IMR-90 (cell line): ENCODE results near the gene NAB1. TPM values are rescaled to one million over a fixed set of nuclear protein-coding genes. Genes with fewer than 3 reads are reported as not detected.

ENCODE experiments used
- ATAC-seq: fragments of 200-7000 bp; cut with Tn5 transposase; 2 replicates; pipeline ENCODE4 v1.9.1; 2020; ENCODE audit warnings: low read depth, mild to moderate bottlenecking, moderate library complexity
- BruUV-seq: library from RNA; stranded (reverse); fragments of 400-500 nt; replicated peaks from 2 replicates; lab custom pipeline; 2021; lab: Mats Ljungman, UMichigan
- CTCF ChIA-PET: fragments of 300-600 bp; formaldehyde crosslinking; extraction: SDS; loops from one replicate; lab custom pipeline; 2021; ENCODE audit warnings: antibody characterized with exemption; lab: Yijun Ruan, JAX
- POLR2A ChIA-PET: fragments of 300-600 bp; sonication (Branson Sonifier 250); formaldehyde crosslinking; loops from one replicate; lab custom pipeline; 2022; ENCODE audit warnings: antibody characterized with exemption; ENCODE audit not compliant: unreplicated experiment; lab: Charles Lee
- DNase-seq: peaks from one replicate; pipeline ENCODE4 v3.0.0; 2013
- H2AFZ ChIP-seq: replicated peaks from 2 replicates; pipeline ENCODE3; 2013; ENCODE audit warnings: low read length, mild to moderate bottlenecking; ENCODE audit not compliant: poor library complexity
- H2AK5ac ChIP-seq: 2 replicates; pipeline ENCODE4 v1.6.1; 2013; ENCODE audit warnings: low read depth, low read length, inconsistent platforms
- H2AK9ac ChIP-seq: replicated peaks from 2 replicates; pipeline ENCODE3; 2013; ENCODE audit warnings: mild to moderate bottlenecking, low read depth, low read length, moderate library complexity; ENCODE audit not compliant: poor library complexity
- H2BK120ac ChIP-seq: 2 replicates; pipeline ENCODE4 v1.6.1; 2013; ENCODE audit warnings: low read depth, low read length, inconsistent platforms
- H2BK15ac ChIP-seq: 3 replicates; pipeline ENCODE4 v1.6.1; 2013; ENCODE audit warnings: low read depth, low read length, inconsistent platforms
- H2BK20ac ChIP-seq: 2 replicates; pipeline ENCODE4 v1.6.1; 2013; ENCODE audit warnings: low read depth, mild to moderate bottlenecking, inconsistent platforms, low read length, moderate library complexity
- H2BK5ac ChIP-seq: 2 replicates; pipeline ENCODE4 v1.6.1; 2013; ENCODE audit warnings: mild to moderate bottlenecking, low read depth, low read length, inconsistent platforms; ENCODE audit not compliant: poor library complexity, severe bottlenecking
- H3K14ac ChIP-seq: replicated peaks from 2 replicates; pipeline ENCODE4 v1.6.1; 2013; ENCODE audit warnings: low read depth, low read length, inconsistent platforms
- H3K18ac ChIP-seq: 2 replicates; pipeline ENCODE4 v1.6.1; 2013; ENCODE audit warnings: low read depth, low read length, control low read depth
- H3K23ac ChIP-seq: 2 replicates; pipeline ENCODE4 v1.6.1; 2013; ENCODE audit warnings: low read depth, low read length, inconsistent platforms
- H3K27ac ChIP-seq: 2 replicates; pipeline ENCODE4 v1.5.1; 2013; ENCODE audit warnings: mild to moderate bottlenecking, control low read depth, low read length; ENCODE audit not compliant: insufficient read depth
- H3K27me3 ChIP-seq: 2 replicates; pipeline ENCODE4 v1.6.1; 2013; ENCODE audit warnings: low read length; ENCODE audit not compliant: control insufficient read depth, insufficient read depth
- H3K36me3 ChIP-seq: 2 replicates; pipeline ENCODE4 v1.6.1; 2013; ENCODE audit warnings: low read length, mixed read lengths; ENCODE audit not compliant: control insufficient read depth, insufficient read depth
- H3K4ac ChIP-seq: 2 replicates; pipeline ENCODE4 v1.6.1; 2013; ENCODE audit warnings: low read depth, low read length, inconsistent platforms
- H3K4me1 ChIP-seq: 2 replicates; pipeline ENCODE4 v1.6.1; 2013; ENCODE audit warnings: low read length, mixed read lengths; ENCODE audit not compliant: control insufficient read depth, insufficient read depth
- H3K4me2 ChIP-seq: 2 replicates; pipeline ENCODE4 v1.6.1; 2013; ENCODE audit warnings: low read depth, mild to moderate bottlenecking, control low read depth, low read length, moderate library complexity
- H3K4me3 ChIP-seq: 2 replicates; pipeline ENCODE4 v1.5.1; 2013; ENCODE audit warnings: low read depth, mild to moderate bottlenecking, control low read depth, low read length, moderate library complexity; ENCODE audit not compliant: insufficient read depth
- H3K56ac ChIP-seq: 2 replicates; pipeline ENCODE4 v1.6.1; 2013; ENCODE audit warnings: low read length, inconsistent platforms; ENCODE audit not compliant: insufficient read depth; ENCODE audit errors: extremely low read depth
- H3K79me1 ChIP-seq, 2 experiments: 2 replicates each; pipeline ENCODE4 v1.6.1; 2013; ENCODE audit warnings: low read length in 2 of 2, inconsistent platforms in 1 of 2, low read depth in 1 of 2
- H3K9ac ChIP-seq: 2 replicates; pipeline ENCODE4 v1.6.1; 2013; ENCODE audit warnings: low read depth, low read length, control low read depth
- H3K9me1 ChIP-seq: 2 replicates; pipeline ENCODE4 v1.6.1; 2013; ENCODE audit warnings: low read length, inconsistent platforms; ENCODE audit not compliant: insufficient read depth
- H3K9me3 ChIP-seq: 2 replicates; pipeline ENCODE4 v1.6.1; 2013; ENCODE audit warnings: low read length; ENCODE audit not compliant: control insufficient read depth, insufficient read depth
- H4K20me1 ChIP-seq: 2 replicates; pipeline ENCODE4 v1.6.1; 2013; ENCODE audit warnings: low read length, inconsistent platforms; ENCODE audit not compliant: insufficient read depth
- H4K5ac ChIP-seq: 2 replicates; pipeline ENCODE4 v1.6.1; 2013; ENCODE audit warnings: mild to moderate bottlenecking, low read depth, low read length, control low read depth
- H4K8ac ChIP-seq, 2 experiments: 2 replicates each; pipeline ENCODE4 v1.6.1; 2013; ENCODE audit warnings: low read depth in 2 of 2, low read length in 2 of 2, control low read depth in 1 of 2, inconsistent platforms in 1 of 2
- H4K91ac ChIP-seq: 2 replicates; pipeline ENCODE4 v1.6.1; 2013; ENCODE audit warnings: low read depth, low read length, inconsistent platforms; ENCODE audit not compliant: insufficient read depth
- BHLHE40 ChIP-seq: fragments of 150-350 bp; IDR thresholded peaks from 2 replicates; pipeline ENCODE4 v1.6.1; 2016; ENCODE audit warnings: mild to moderate bottlenecking, low read depth, low read length
- CEBPB ChIP-seq: IDR thresholded peaks from 2 replicates; pipeline ENCODE4 v1.6.1; 2012; ENCODE audit warnings: low read depth, low read length, improper control_type of control experiment
- CHD1 ChIP-seq: IDR thresholded peaks from 2 replicates; pipeline ENCODE4 v1.6.1; 2012; ENCODE audit warnings: low read depth, low read length, improper control_type of control experiment
- FOS ChIP-seq: fragments of 150-350 bp; IDR thresholded peaks from 2 replicates; pipeline ENCODE4 v1.6.1; 2016; ENCODE audit warnings: low read depth, low read length
- MAFK ChIP-seq: IDR thresholded peaks from 2 replicates; pipeline ENCODE4 v1.6.1; 2012; ENCODE audit warnings: low read depth, low read length, improper control_type of control experiment
- MAZ ChIP-seq: IDR thresholded peaks from 2 replicates; pipeline ENCODE4 v1.6.1; 2012; ENCODE audit warnings: low read depth, mild to moderate bottlenecking, low read length, improper control_type of control experiment, moderate library complexity, borderline replicate concordance
- MXI1 ChIP-seq: IDR thresholded peaks from 2 replicates; pipeline ENCODE4 v1.6.1; 2012; ENCODE audit warnings: low read depth, mild to moderate bottlenecking, low read length, moderate library complexity, borderline replicate concordance
- NFE2L2 ChIP-seq: fragments of 150-350 bp; IDR thresholded peaks from 2 replicates; pipeline ENCODE4 v1.6.1; 2016; ENCODE audit warnings: low read depth, mild to moderate bottlenecking, low read length
- POLR2A ChIP-seq: IDR thresholded peaks from 2 replicates; pipeline ENCODE4 v1.6.1; 2012; ENCODE audit warnings: mild to moderate bottlenecking, low read depth, low read length
- RAD21 ChIP-seq: IDR thresholded peaks from 2 replicates; pipeline ENCODE4 v1.6.1; 2012; ENCODE audit warnings: low read length, improper control_type of control experiment
- RCOR1 ChIP-seq: IDR thresholded peaks from 2 replicates; pipeline ENCODE4 v1.6.1; 2012; ENCODE audit warnings: mild to moderate bottlenecking, low read length, improper control_type of control experiment; ENCODE audit not compliant: insufficient replicate concordance
- RFX5 ChIP-seq: IDR thresholded peaks from 2 replicates; pipeline ENCODE4 v1.8.0; 2012; ENCODE audit warnings: low read depth, mild to moderate bottlenecking, low read length, moderate library complexity
- SMC3 ChIP-seq: fragments of 150-350 bp; IDR thresholded peaks from 2 replicates; pipeline ENCODE4 v1.6.1; 2016; ENCODE audit warnings: low read depth, mild to moderate bottlenecking, antibody characterized with exemption, low read length, moderate library complexity
- WGBS, 2 experiments: methylation state at CpG; one replicate each; pipeline versions ENCODE4 v1.1.5 to v1.1.7; 2013; ENCODE audit warnings: missing lambda C conversion rate in 2 of 2; ENCODE audit not compliant: insufficient read length in 1 of 2; ENCODE audit errors: extremely low coverage in 2 of 2; 5-methylcytosine and 5-hydroxymethylcytosine counted together
- dilution Hi-C: fragments of 300-500 bp; cut with HindIII; formaldehyde crosslinking; loops from one replicate; pipeline ENCODE4 v1.14.3; 2018; ENCODE audit warnings: low sequenced_read_pairs; ENCODE audit not compliant: unreplicated experiment
- in situ Hi-C: fragments of 300-500 bp; cut with MboI; formaldehyde crosslinking; loops from 3 replicates; pipeline ENCODE4 v1.14.3; 2019; ENCODE audit warnings: low sequenced_read_pairs, inconsistent platforms, mixed read lengths
- intact Hi-C: fragments of 100-400 bp; cut with micrococcal nuclease; formaldehyde crosslinking; loops from 2 replicates; pipeline ENCODE4 v1.10.0; 2022
- polyA plus RNA-seq, 3 experiments: library from polyadenylated mRNA; depleted of rRNA; stranded (reverse); fragments of >200 nt; gene quantifications; 2 replicates each; pipeline ENCODE4 v1.2.3, GENCODE V29; 2012; ENCODE audit warnings: low replicate concordance in 1 of 3
- total RNA-seq: library from RNA; depleted of rRNA; stranded (reverse); fragments of >200 nt; gene quantifications from 2 replicates; pipeline ENCODE4 v1.2.3, GENCODE V29; 2012
- TF ChIP-seq, protein P1 (sequence below): fragments of 150-350 bp; IDR thresholded peaks from 2 replicates; pipeline ENCODE4 v1.6.1; 2017; ENCODE audit warnings: mild to moderate bottlenecking, antibody characterized with exemption, low read length, low read depth
- TF ChIP-seq, protein P2 (sequence below): fragments of 150-350 bp; IDR thresholded peaks from 2 replicates; pipeline ENCODE4 v1.6.1; 2016; ENCODE audit warnings: low read depth, mild to moderate bottlenecking, low read length, moderate library complexity, borderline replicate concordance
- TF ChIP-seq, protein P3 (sequence below): conservative IDR thresholded peaks from 2 replicates; pipeline ENCODE4 v1.5.1; 2012; ENCODE audit warnings: mild to moderate bottlenecking, low read depth, low read length, improper control_type of control experiment

Gene NAB1
- total and polyA plus RNA-seq, 2 of the 4 experiments (the other 2 are of a cell fraction) = 11.9 to 31.2 TPM

DNA sequence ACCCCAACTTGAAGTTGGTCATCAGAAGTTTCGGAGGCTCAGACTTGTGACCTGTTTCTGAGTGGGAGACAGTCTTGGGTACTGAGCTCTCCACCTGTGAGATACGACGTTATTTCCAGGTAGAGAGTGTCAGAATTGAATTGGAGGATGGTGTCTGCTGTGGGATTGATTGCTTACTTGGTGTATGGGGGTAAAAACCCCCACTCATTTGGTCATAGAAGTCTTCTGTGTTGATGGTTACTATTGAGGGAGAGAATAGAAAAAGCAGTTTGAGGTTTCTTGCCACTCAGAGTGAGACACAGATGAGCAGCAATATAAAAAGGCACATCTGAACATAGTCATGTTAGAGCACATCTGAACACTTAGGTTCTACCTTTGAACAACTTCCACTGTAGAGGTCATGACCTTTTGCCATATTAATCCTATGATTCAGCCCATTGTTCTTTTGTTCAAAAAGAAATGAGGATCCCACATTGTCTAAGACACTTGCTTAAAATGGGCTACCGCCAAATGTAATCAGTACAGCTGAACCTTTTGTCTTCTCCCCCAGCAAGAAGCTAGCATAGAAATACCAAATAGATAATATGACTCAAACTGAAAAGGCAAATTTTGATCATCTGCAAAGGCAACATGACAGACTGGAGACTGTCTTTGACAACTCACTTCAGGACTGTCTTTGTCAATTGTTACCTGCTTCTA lies 73.3 kb downstream of the NAB1 start:
- H3K4me1 ChIP-seq = peaks cover 2% of the 10 kb centered on the region; the same call in 1 of the 2 replicates
- no peak overlapping the region for H3K9ac ChIP-seq
- H2BK15ac ChIP-seq = no peak overlapping the region
- H2BK5ac ChIP-seq = no peak overlapping the region
- no peak overlapping the region for H4K91ac ChIP-seq
- H3K14ac ChIP-seq = no peak overlapping the region
- H3K4me2 ChIP-seq = no peak overlapping the region
- H2BK120ac ChIP-seq = no peak overlapping the region
- dilution Hi-C loops (no loop called here), in situ Hi-C loops (no loop called here), intact Hi-C loops (no loop called here)
- H4K8ac ChIP-seq = no peak overlapping the region
- H3K27ac ChIP-seq = no peak overlapping the region
- BruUV-seq = no TSS peak
- H3K4me3 ChIP-seq = no peak overlapping the region
- H3K36me3 ChIP-seq = no peaks in the 10 kb centered on the region
- POLR2A ChIA-PET = no interaction called here
- H3K23ac ChIP-seq = no peak overlapping the region
- peaks cover 3% of the 10 kb centered on the region; the same call in 1 of the 2 replicates for H3K27me3 ChIP-seq
- H3K79me1 ChIP-seq = no peaks in the 10 kb centered on the region
- H2AFZ ChIP-seq = no peak overlapping the region
- no peaks in the 10 kb centered on the region for H4K20me1 ChIP-seq
- H2BK20ac ChIP-seq = no peak overlapping the region
- DNase-seq (no peak), ATAC-seq (no peak)
- H2AK9ac ChIP-seq = no peak overlapping the region
- no peak overlapping the region for H3K56ac ChIP-seq
- no peaks in the 10 kb centered on the region for H3K9me3 ChIP-seq
- H3K18ac ChIP-seq = no peak overlapping the region
- H3K4ac ChIP-seq = no peak overlapping the region
- TF ChIP-seq, protein P1, sequence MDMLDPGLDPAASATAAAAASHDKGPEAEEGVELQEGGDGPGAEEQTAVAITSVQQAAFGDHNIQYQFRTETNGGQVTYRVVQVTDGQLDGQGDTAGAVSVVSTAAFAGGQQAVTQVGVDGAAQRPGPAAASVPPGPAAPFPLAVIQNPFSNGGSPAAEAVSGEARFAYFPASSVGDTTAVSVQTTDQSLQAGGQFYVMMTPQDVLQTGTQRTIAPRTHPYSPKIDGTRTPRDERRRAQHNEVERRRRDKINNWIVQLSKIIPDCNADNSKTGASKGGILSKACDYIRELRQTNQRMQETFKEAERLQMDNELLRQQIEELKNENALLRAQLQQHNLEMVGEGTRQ = no peak
- TF ChIP-seq CEBPB (no peak), SMC3 (no peak), MXI1 (no peak), RFX5 (no peak), POLR2A (no peak), BHLHE40 (no peak), MAFK (no peak), CHD1 (no peak), RCOR1 (no peak), MAZ (no peak), RAD21 (no peak), FOS (no peak), NFE2L2 (no peak)
- TF ChIP-seq, protein P2, sequence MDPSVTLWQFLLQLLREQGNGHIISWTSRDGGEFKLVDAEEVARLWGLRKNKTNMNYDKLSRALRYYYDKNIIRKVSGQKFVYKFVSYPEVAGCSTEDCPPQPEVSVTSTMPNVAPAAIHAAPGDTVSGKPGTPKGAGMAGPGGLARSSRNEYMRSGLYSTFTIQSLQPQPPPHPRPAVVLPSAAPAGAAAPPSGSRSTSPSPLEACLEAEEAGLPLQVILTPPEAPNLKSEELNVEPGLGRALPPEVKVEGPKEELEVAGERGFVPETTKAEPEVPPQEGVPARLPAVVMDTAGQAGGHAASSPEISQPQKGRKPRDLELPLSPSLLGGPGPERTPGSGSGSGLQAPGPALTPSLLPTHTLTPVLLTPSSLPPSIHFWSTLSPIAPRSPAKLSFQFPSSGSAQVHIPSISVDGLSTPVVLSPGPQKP = no peak
- TF ChIP-seq, protein P3, sequence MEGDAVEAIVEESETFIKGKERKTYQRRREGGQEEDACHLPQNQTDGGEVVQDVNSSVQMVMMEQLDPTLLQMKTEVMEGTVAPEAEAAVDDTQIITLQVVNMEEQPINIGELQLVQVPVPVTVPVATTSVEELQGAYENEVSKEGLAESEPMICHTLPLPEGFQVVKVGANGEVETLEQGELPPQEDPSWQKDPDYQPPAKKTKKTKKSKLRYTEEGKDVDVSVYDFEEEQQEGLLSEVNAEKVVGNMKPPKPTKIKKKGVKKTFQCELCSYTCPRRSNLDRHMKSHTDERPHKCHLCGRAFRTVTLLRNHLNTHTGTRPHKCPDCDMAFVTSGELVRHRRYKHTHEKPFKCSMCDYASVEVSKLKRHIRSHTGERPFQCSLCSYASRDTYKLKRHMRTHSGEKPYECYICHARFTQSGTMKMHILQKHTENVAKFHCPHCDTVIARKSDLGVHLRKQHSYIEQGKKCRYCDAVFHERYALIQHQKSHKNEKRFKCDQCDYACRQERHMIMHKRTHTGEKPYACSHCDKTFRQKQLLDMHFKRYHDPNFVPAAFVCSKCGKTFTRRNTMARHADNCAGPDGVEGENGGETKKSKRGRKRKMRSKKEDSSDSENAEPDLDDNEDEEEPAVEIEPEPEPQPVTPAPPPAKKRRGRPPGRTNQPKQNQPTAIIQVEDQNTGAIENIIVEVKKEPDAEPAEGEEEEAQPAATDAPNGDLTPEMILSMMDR = no peak
- CTCF ChIA-PET = no interaction called here
- H3K9me1 ChIP-seq = no peaks in the 10 kb centered on the region; the same call in 1 of the 2 replicates
- WGBS, 2 experiments = 86% methylated on average over 1 of the region's 4 CpGs; no CpG with 5 or more reads in 1 of the 2 experiments
- H4K5ac ChIP-seq = no peak overlapping the region
- no peak overlapping the region for H2AK5ac ChIP-seq
